CD4-positive, alpha-beta T cell (primary cell): ENCODE data around the gene RIN3. TPM values are rescaled to one million over a fixed set of nuclear protein-coding genes. Genes with fewer than 3 reads are reported as not detected.
A peak's percentile ranks its signal among the peaks of the same experiment; 100 is the strongest.

Experiments used
- ATAC-seq: fragments of 200-7000 bp; cut with Tn5 transposase; one replicate; pipeline ENCODE4 v1.10.0; 2022; ENCODE audit warnings: mild to moderate bottlenecking; ENCODE audit not compliant: poor library complexity
- CTCF ChIA-PET: fragments of 350-600 bp; sonication (Branson Sonifier 250); formaldehyde crosslinking; loops from one replicate; lab custom pipeline; 2021; ENCODE audit warnings: antibody characterized with exemption, inconsistent platforms; lab: Charles Lee
- POLR2A ChIA-PET: fragments of 350-600 bp; sonication (Branson Sonifier 250); formaldehyde crosslinking; loops from one replicate; lab custom pipeline; 2021; ENCODE audit warnings: antibody characterized with exemption, inconsistent platforms; lab: Charles Lee
- DNase-seq, 14 experiments: peaks; one replicate each; pipeline ENCODE4 v3.0.0-alpha.2; 2013 to 2020; ENCODE audit warnings: mixed read lengths in 2 of 14
- H3K27ac ChIP-seq, 2 donors: one replicate each; pipeline versions ENCODE4 v1.5.1 to v1.7.0; 2013; ENCODE audit warnings: low read length in 2 of 2, low read depth in 1 of 2, mild to moderate bottlenecking in 1 of 2
- H3K27me3 ChIP-seq, 2 experiments: 1 replicate in 1 of 2; 2 replicates in 1 of 2; pipeline versions ENCODE4 v1.6.1 to v1.7.0; 2013; ENCODE audit warnings: low read length in 2 of 2, control low read depth in 1 of 2, mild to moderate bottlenecking in 1 of 2, moderate library complexity in 1 of 2; ENCODE audit not compliant: insufficient read depth in 2 of 2, control insufficient read depth in 1 of 2
- H3K36me3 ChIP-seq: one replicate; pipeline ENCODE4 v1.6.1; 2013; ENCODE audit warnings: low read length, control low read depth; ENCODE audit not compliant: insufficient read depth
- H3K4me1 ChIP-seq: one replicate; pipeline ENCODE4 v1.6.1; 2013; ENCODE audit warnings: low read length, control low read depth; ENCODE audit not compliant: insufficient read depth
- H3K4me3 ChIP-seq: one replicate; pipeline ENCODE4 v1.5.1; 2013; ENCODE audit warnings: mild to moderate bottlenecking, low read length, moderate library complexity
- H3K9me3 ChIP-seq, 2 experiments: 1 replicate in 1 of 2; 2 replicates in 1 of 2; pipeline versions ENCODE4 v1.6.1 to v1.7.0; 2013; ENCODE audit warnings: low read length in 2 of 2, mild to moderate bottlenecking in 2 of 2, control low read depth in 1 of 2, moderate library complexity in 1 of 2; ENCODE audit not compliant: control insufficient read depth in 1 of 2, insufficient read depth in 1 of 2
- H3K27ac Mint-ChIP-seq: one replicate; pipeline ENCODE4 v1.8.0; 2020; ENCODE audit warnings: mixed read lengths
- H3K27me3 Mint-ChIP-seq: one replicate; pipeline ENCODE4 v1.8.0; 2021; ENCODE audit warnings: mixed read lengths
- H3K36me3 Mint-ChIP-seq: one replicate; pipeline ENCODE4 v1.8.0; 2021; ENCODE audit warnings: low read depth, mixed read lengths
- H3K4me1 Mint-ChIP-seq: one replicate; pipeline ENCODE4 v1.8.0; 2021; ENCODE audit warnings: low read depth, mixed read lengths
- H3K4me3 Mint-ChIP-seq: one replicate; pipeline ENCODE4 v1.8.0; 2020; ENCODE audit warnings: mild to moderate bottlenecking, mixed read lengths
- H3K9me3 Mint-ChIP-seq: one replicate; pipeline ENCODE4 v1.8.0; 2020; ENCODE audit warnings: mixed read lengths
- CTCF ChIP-seq: fragments of 200-600 bp; IDR thresholded peaks from one replicate; pipeline ENCODE4 v1.8.0; 2022; ENCODE audit warnings: antibody characterized with exemption, mild to moderate bottlenecking
- intact Hi-C, 2 experiments: fragments of 100-400 bp; cut with DNase I in 1 of 2; cut with micrococcal nuclease in 1 of 2; formaldehyde crosslinking; loops; one replicate each; pipeline versions ENCODE4 v1.15.1 to v1.9.0; 2023 to 2025; cut with DNase I, micrococcal nuclease
- total RNA-seq, 174 experiments: library from RNA in 2 of 174; stranded (reverse) in 2 of 174; gene quantifications; one replicate each; pipeline ENCODE4 v1.2.3 and lab custom pipeline; 2021 to 2026

RIN3 gene
- total RNA-seq, 2 experiments from 2014 or later = 67.9 to 72.2 TPM

GRCh38 chr14:92641306-92641705, 127.7 kb downstream of the RIN3 start:
- POLR2A ChIA-PET = interaction anchor here (3.2 kb wide), 1 partner anchor 10 kb away, joined by 15 read pairs; no protein-coding TSS in a partner anchor
- no peaks in the 10 kb centered on the region for H3K9me3 Mint-ChIP-seq
- intact Hi-C loops = no loop called here
- H3K27ac Mint-ChIP-seq = no peak overlapping the region
- H3K36me3 Mint-ChIP-seq = no peaks in the 10 kb centered on the region
- Histone ChIP-seq H3K27me3 (no peaks in the 10 kb centered on the region), H3K9me3 (peaks cover 0 to 5% of the 10 kb centered on the region in 2 experiments), H3K36me3 (peaks cover 2% of the 10 kb centered on the region), H3K4me3 (no peak overlapping the region), H3K27ac (no peak overlapping the region), H3K4me1 (peaks cover 16% of the 10 kb centered on the region)
- no peak overlapping the region for H3K4me3 Mint-ChIP-seq
- CTCF ChIA-PET = no interaction called here
- ATAC-seq (no peak), DNase-seq (no peak)
- TF ChIP-seq CTCF = no peak
- H3K4me1 Mint-ChIP-seq = peaks cover 25% of the 10 kb centered on the region
- no peaks in the 10 kb centered on the region for H3K27me3 Mint-ChIP-seq

GRCh38 chr14:92644171-92644969, 130.8 kb downstream of the RIN3 start:
- Histone ChIP-seq H3K4me3 (no peak overlapping the region), H3K36me3 (peaks cover 2% of the 10 kb centered on the region), H3K4me1 (peaks cover 47% of the 10 kb centered on the region), H3K9me3 (peaks cover 0 to 5% of the 10 kb centered on the region in 2 experiments), H3K27ac (no peak overlapping the region), H3K27me3 (no peaks in the 10 kb centered on the region)
- POLR2A ChIA-PET = no interaction called here
- Mint-ChIP-seq H3K4me1 (peaks cover 50% of the 10 kb centered on the region), H3K36me3 (no peaks in the 10 kb centered on the region), H3K4me3 (no peak overlapping the region), H3K27me3 (no peaks in the 10 kb centered on the region), H3K27ac (peak overlapping the region; percentile 97), H3K9me3 (no peaks in the 10 kb centered on the region)
- CTCF ChIA-PET = no interaction called here
- no peak for TF ChIP-seq CTCF
- ATAC-seq (no peak), DNase-seq (no peak)
- intact Hi-C loops = no loop called here

GRCh38 chr14:92644970-92645515, 131.5 kb downstream of the RIN3 start:
- intact Hi-C loops = no loop called here
- Mint-ChIP-seq H3K27me3 (no peaks in the 10 kb centered on the region), H3K4me3 (no peak overlapping the region), H3K27ac (peak overlapping the region; percentile 97), H3K9me3 (no peaks in the 10 kb centered on the region), H3K36me3 (no peaks in the 10 kb centered on the region), H3K4me1 (peaks cover 56% of the 10 kb centered on the region)
- no peak for ATAC-seq
- Histone ChIP-seq H3K4me1 (peaks cover 53% of the 10 kb centered on the region), H3K36me3 (peaks cover 2% of the 10 kb centered on the region), H3K27me3 (no peaks in the 10 kb centered on the region), H3K4me3 (no peak overlapping the region), H3K27ac (no peak overlapping the region), H3K9me3 (peaks cover 0 to 5% of the 10 kb centered on the region in 2 experiments)
- POLR2A ChIA-PET = interaction anchor here (1.5 kb wide), 1 partner anchor 29 kb away, joined by 10 read pairs; no protein-coding TSS in a partner anchor
- no peak for DNase-seq
- TF ChIP-seq CTCF = no peak
- CTCF ChIA-PET = interaction anchor here (0.5 kb wide), 1 partner anchor 11 kb away, joined by 3 read pairs; no protein-coding TSS in a partner anchor
